Upper lobe of left lung (tissue), 6 donors: ENCODE measurements around the gene VIP. TPM values are rescaled to one million over a fixed set of nuclear protein-coding genes. Genes with fewer than 3 reads are reported as not detected.
A peak's percentile ranks its signal among the peaks of the same experiment; 100 is the strongest.
"Not testable (repeated sequence)": the region's sequence is repeated elsewhere in the genome, so short reads cannot be mapped to it uniquely, and the experiment has no call there.

Source experiments
- ATAC-seq, 2 donors: fragments of 200-7000 bp; cut with Tn5 transposase; one replicate each; pipeline ENCODE4 v1.9.1; 2022; ENCODE audit warnings: mild to moderate bottlenecking in 2 of 2, moderate library complexity in 2 of 2; ENCODE audit not compliant: low FRiP score in 2 of 2
- DNase-seq, 2 donors: peaks; one replicate each; pipeline ENCODE4 v3.0.0-alpha.2; 2019 to 2020
- H3K27ac ChIP-seq, 4 donors: fragments of 200-600 bp; sonication (generic); one replicate each; pipeline ENCODE4 v1.5.1; 2016 to 2019
- H3K27me3 ChIP-seq, 4 donors: fragments of 200-600 bp; sonication (generic); one replicate each; pipeline ENCODE4 v1.5.1; 2017 to 2019
- H3K36me3 ChIP-seq, 4 donors: fragments of 200-600 bp; sonication (generic); one replicate each; pipeline ENCODE4 v1.5.1; 2016 to 2019
- H3K4me1 ChIP-seq, 4 donors: fragments of 200-600 bp; sonication (generic); one replicate each; pipeline ENCODE4 v1.5.1; 2018 to 2019
- H3K4me3 ChIP-seq, 4 donors: fragments of 200-600 bp; sonication (generic); one replicate each; pipeline ENCODE4 v1.5.1; 2017 to 2019; ENCODE audit warnings: mild to moderate bottlenecking in 2 of 4, moderate library complexity in 1 of 4
- H3K9me3 ChIP-seq, 4 donors: fragments of 200-600 bp; sonication (generic); one replicate each; pipeline ENCODE4 v1.5.1; 2018 to 2019
- EP300 ChIP-seq, 4 donors: sonication (generic); formaldehyde crosslinking; IDR thresholded peaks; one replicate each; pipeline ENCODE4 v1.5.1; 2017; ENCODE audit warnings: antibody characterized with exemption in 4 of 4, control low read depth in 2 of 4
- POLR2A ChIP-seq, 4 donors: fragments of 450-650 bp; IDR thresholded peaks; one replicate each; pipeline ENCODE4 v1.5.1; 2016 to 2017; ENCODE audit warnings: antibody characterized with exemption in 4 of 4, mild to moderate bottlenecking in 2 of 4
- POLR2AphosphoS5 ChIP-seq, 2 donors: sonication (generic); formaldehyde crosslinking; IDR thresholded peaks; one replicate each; pipeline ENCODE4 v1.5.1; 2017; ENCODE audit warnings: antibody characterized with exemption in 2 of 2
- WGBS, 2 donors: methylation state at CpG; one replicate each; pipeline ENCODE4 v1.1.5; 2017 to 2018; 5-methylcytosine and 5-hydroxymethylcytosine counted together
- total RNA-seq, 6 donors: library from RNA; depleted of rRNA in 4 of 6; stranded (reverse); fragments of >200 nt in 4 of 6; gene quantifications; one replicate each; pipeline versions ENCODE4 v1.1.0 to v1.2.1, GENCODE V29; 2016 to 2021
- TF ChIP-seq, protein P1 (sequence below), 6 experiments: fragments of 450-650 bp in 4 of 6; fragments of 200-600 bp in 2 of 6; sonication (generic) in 2 of 6; IDR thresholded peaks; one replicate each; pipeline ENCODE4 v1.5.1; 2016 to 2019; ENCODE audit warnings: antibody characterized with exemption in 6 of 6
- donor health status: DM: no; HTN: no; CAD: no; lungs with moderate emphysema.
- donor health status: DM: no; HTN: yes; CAD: no; lungs with severe emphysema.

The VIP gene
- 1 to 10 TPM in 3 of 6 donors, under 1 TPM in 3; 0.26 to 2.1 (median 0.97) TPM for total RNA-seq

GRCh38 chr6:152750694-152751093 is at the start of gene VIP:
VIP (plus strand) TSS chr6:152750797; CDS start chr6:152752178, 1,381 bp downstream.
- ATAC-seq = no peak
- Histone ChIP-seq H3K27ac (no peak within 1 kb of the TSS), H3K4me1 (no peaks in the 10 kb centered on the region), H3K9me3 (no peaks in the 10 kb centered on the region), H3K36me3 (no peaks in the 10 kb centered on the region), H3K4me3 (no peak within 1 kb of the TSS), H3K27me3 (no peaks in the 10 kb centered on the region)
- TF ChIP-seq, protein P1, sequence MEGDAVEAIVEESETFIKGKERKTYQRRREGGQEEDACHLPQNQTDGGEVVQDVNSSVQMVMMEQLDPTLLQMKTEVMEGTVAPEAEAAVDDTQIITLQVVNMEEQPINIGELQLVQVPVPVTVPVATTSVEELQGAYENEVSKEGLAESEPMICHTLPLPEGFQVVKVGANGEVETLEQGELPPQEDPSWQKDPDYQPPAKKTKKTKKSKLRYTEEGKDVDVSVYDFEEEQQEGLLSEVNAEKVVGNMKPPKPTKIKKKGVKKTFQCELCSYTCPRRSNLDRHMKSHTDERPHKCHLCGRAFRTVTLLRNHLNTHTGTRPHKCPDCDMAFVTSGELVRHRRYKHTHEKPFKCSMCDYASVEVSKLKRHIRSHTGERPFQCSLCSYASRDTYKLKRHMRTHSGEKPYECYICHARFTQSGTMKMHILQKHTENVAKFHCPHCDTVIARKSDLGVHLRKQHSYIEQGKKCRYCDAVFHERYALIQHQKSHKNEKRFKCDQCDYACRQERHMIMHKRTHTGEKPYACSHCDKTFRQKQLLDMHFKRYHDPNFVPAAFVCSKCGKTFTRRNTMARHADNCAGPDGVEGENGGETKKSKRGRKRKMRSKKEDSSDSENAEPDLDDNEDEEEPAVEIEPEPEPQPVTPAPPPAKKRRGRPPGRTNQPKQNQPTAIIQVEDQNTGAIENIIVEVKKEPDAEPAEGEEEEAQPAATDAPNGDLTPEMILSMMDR (IDR thresholded peaks at IDR 0.05) = no peak
- 19 to 21% methylated on average over 5 of the region's 5 CpGs for WGBS, 2 donors
- DNase-seq = no peak

DNA sequence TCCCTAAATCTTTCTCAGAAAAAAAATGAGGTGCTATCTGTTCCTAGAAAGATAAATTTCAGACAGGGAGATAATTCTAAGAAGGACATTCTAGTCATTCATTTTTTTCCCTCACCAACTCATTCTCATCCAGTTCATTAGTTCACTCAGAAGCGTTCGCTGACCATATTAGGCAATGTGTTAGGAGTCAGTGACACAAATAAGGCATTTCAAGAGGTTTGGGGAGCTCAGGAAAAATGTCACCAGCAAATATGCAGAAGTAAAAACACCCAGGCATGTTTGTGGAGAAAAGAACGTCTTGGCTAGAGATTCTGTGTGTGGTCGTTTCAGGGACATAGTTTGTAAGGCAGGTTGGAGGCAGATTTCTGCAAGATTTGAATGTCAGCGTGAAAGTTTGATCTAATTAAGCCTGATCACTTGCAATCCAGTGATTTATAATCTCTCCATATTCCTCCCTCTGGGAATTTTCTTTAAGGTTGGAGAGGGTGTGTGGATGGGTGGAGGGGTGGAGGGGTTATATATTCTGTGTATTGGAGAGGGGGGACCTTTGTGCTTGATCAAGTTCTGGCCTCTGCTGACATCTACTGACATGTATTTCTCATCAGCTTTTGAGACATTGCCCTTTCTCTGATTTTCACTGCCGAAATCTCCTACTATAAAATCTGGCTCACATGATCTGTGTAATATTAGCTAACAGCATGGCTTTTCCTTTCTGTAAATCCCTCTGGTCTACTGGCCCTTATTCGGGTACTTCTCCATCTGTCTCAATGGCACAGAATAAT is 49.3 kb upstream of the VIP start:
- Histone ChIP-seq H3K4me3 (peak overlapping the region in 3 of 4 donors; percentile 4 to 39 (median 34)), H3K27ac (peak overlapping the region in 2 of 4 donors; percentile 37 to 69)
- DNase-seq = no peak

DNA sequence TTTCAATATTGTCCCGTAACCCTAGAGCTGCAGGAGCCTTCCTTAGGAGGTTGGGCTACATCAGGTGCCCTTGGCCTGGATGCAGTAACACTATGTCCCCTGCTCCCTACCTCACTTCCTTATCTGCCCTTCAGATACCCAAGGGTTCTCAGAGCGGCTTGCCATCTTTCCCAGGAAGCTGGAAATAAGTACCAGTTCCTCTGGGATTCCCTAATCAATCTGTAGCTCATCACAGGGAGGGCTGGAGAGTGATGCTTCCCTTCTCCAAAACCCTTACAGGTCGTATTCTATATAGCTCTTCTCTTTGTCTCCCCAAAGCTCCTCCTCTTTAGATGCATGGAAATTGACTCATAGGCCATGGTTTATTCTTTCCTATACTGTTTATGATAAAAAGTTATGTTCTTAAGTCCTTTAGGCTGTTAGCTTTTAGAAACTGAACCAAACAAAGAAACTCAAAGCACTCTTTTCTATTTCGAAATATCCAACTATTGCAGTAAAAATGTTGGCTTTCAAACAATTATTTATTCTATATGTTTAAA is 48.7 kb upstream of the VIP start:
- H3K4me1 ChIP-seq = peaks cover 0 to 6% (median 0%) of the 10 kb centered on the region in 4 donors
- H3K27me3 ChIP-seq = no peaks in the 10 kb centered on the region
- H3K36me3 ChIP-seq = no peaks in the 10 kb centered on the region
- no peak for ATAC-seq
- H3K27ac ChIP-seq = peak overlapping the region in 2 of 4 donors; percentile 37 to 69
- DNase-seq = no peak
- TF ChIP-seq POLR2A (IDR thresholded peaks at IDR 0.05) (no peak), EP300 (IDR thresholded peaks at IDR 0.05) (no peak), POLR2AphosphoS5 (IDR thresholded peaks at IDR 0.05) (no peak)
- TF ChIP-seq, protein P1 (IDR thresholded peaks at IDR 0.05) = no peak
- WGBS, 2 donors = 50 to 54% methylated on average over 4 of the region's 4 CpGs
- H3K9me3 ChIP-seq = no peaks in the 10 kb centered on the region
- peak overlapping the region in 1 of 4 donors; percentile 39 for H3K4me3 ChIP-seq

More for the DNA sequence above, 49.3 kb upstream of the VIP start:
- Histone ChIP-seq H3K9me3 (no peaks in the 10 kb centered on the region), H3K4me1 (peaks cover 0 to 6% (median 0%) of the 10 kb centered on the region in 4 donors), H3K27me3 (no peaks in the 10 kb centered on the region), H3K36me3 (no peaks in the 10 kb centered on the region)
- 20 to 21% methylated on average over 7 of the region's 7 CpGs for WGBS, 2 donors
- TF ChIP-seq POLR2AphosphoS5 (IDR thresholded peaks at IDR 0.05) (no peak), EP300 (IDR thresholded peaks at IDR 0.05) (no peak), POLR2A (IDR thresholded peaks at IDR 0.05) (no peak)
- TF ChIP-seq, protein P1 (IDR thresholded peaks at IDR 0.05) = no peak
- no peak for ATAC-seq

DNA sequence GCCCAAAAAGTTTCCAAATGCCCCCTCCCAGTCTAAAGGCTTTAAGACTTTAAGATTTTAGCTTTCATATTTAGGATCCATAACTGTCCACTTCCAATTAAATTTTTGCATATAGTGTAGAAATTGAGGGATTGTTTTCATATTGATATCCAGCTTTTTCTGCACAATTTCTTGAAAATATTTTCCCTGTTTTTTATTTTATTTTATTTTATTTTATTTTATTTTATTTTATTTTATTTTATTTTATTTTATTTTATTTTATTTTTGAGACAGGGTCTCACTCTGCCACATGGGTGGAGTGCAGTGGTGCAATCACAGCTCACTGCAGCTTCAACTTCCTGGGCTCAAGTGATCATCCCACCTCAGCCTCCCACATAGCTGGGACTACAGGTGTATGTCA is 46.8 kb upstream of the VIP start:
- not testable (repeated sequence) for H3K27ac ChIP-seq, H3K4me3 ChIP-seq, H3K36me3 ChIP-seq, H3K27me3 ChIP-seq, DNase-seq, H3K4me1 ChIP-seq, ATAC-seq
- H3K9me3 ChIP-seq = peaks cover 0 to 11% (median 3%) of the 10 kb centered on the region in 4 donors

GRCh38 chr6:152705327-152705726 is 45.3 kb upstream of the VIP start:
- no peaks in the 10 kb centered on the region for H3K36me3 ChIP-seq
- DNase-seq = no peak
- H3K9me3 ChIP-seq = peaks cover 0 to 11% (median 3%) of the 10 kb centered on the region in 4 donors
- H3K27me3 ChIP-seq = no peaks in the 10 kb centered on the region
- no peak overlapping the region for H3K27ac ChIP-seq
- H3K4me3 ChIP-seq = no peak overlapping the region
- TF ChIP-seq POLR2AphosphoS5 (IDR thresholded peaks at IDR 0.05) = no peak
- TF ChIP-seq POLR2A (IDR thresholded peaks at IDR 0.05) = no peak
- TF ChIP-seq, protein P1 (IDR thresholded peaks at IDR 0.05) = no peak
- WGBS, 2 donors = 66 to 75% methylated on average over 2 of the region's 2 CpGs
- ATAC-seq = no peak
- peaks cover 0 to 6% (median 0%) of the 10 kb centered on the region in 4 donors for H3K4me1 ChIP-seq
